Non-pigmented ciliary epithelial cell (primary cell): ENCODE results near the gene ADAM17.

ENCODE experiments used
- DNase-seq: peaks from one replicate; pipeline ENCODE4 v3.0.0-alpha.2; 2010; ENCODE audit warnings: low read depth

Gene ADAM17

GRCh38 chr2:9471206-9471605 lies 84.4 kb downstream of the ADAM17 start:
- DNase-seq: no peak

GRCh38 chr2:9467687-9468086 lies 87.9 kb downstream of the ADAM17 start:
- no peak for DNase-seq

GRCh38 chr2:9466147-9466683 lies 89.4 kb downstream of the ADAM17 start:
- no peak for DNase-seq

- no peak for DNase-seq
Measured at GRCh38 chr2:9465170-9465569, 90.5 kb downstream of the ADAM17 start.

GRCh38 chr2:9463698-9464034 lies 92.0 kb downstream of the ADAM17 start:
- peak; percentile 24 for DNase-seq

GRCh38 chr2:9462886-9463697 lies 92.5 kb downstream of the ADAM17 start:
- DNase-seq: no peak

GRCh38 chr2:9462313-9462712 lies 93.3 kb downstream of the ADAM17 start:
- DNase-seq: no peak

GRCh38 chr2:9461079-9461478 lies 94.6 kb downstream of the ADAM17 start:
- DNase-seq: no peak

- no peak for DNase-seq
Measured at GRCh38 chr2:9460441-9461017, 95.1 kb downstream of the ADAM17 start.

- no peak for DNase-seq
Measured at GRCh38 chr2:9451231-9451630, 104.4 kb downstream of the ADAM17 start.

- no peak for DNase-seq
Measured at GRCh38 chr2:9445089-9445488, 110.5 kb downstream of the ADAM17 start.

- no peak for DNase-seq
Measured at GRCh38 chr2:9443526-9443925, 112.1 kb downstream of the ADAM17 start.

- no peak for DNase-seq
Measured at GRCh38 chr2:9441556-9441955, 114.1 kb downstream of the ADAM17 start.

- DNase-seq: no peak
Measured at GRCh38 chr2:9440058-9440727, 115.4 kb downstream of the ADAM17 start.

- no peak for DNase-seq
Measured at GRCh38 chr2:9439536-9439935, 116.1 kb downstream of the ADAM17 start.
